ENCODE data around the gene GRK2. TPM values are rescaled to one million over a fixed set of nuclear protein-coding genes. Genes with fewer than 3 reads are reported as not detected.

Gene GRK2
- total and polyA plus RNA-seq, 9 of the 15 experiments (the other 6 are each of a cell fraction or from before 2014, with no cell fraction given): 0.24 to 95.8 (median 56.5) TPM

GRCh38 chr11:67262731-67263675, 3.3 kb upstream of the GRK2 start (continued):
- TF ChIP-seq CTCFL (IDR thresholded peaks at IDR 0.05; ENCODE audit: borderline replicate concordance, insufficient read depth, low read depth, low read length, poor library complexity, severe bottlenecking): peak; percentile 93
- TF ChIP-seq PTRF (tag; IDR thresholded peaks at IDR 0.05): no peak
- TF ChIP-seq DDX20 (tag; IDR thresholded peaks at IDR 0.05; ENCODE audit: low read depth): no peak
- TF ChIP-seq, protein P1, sequence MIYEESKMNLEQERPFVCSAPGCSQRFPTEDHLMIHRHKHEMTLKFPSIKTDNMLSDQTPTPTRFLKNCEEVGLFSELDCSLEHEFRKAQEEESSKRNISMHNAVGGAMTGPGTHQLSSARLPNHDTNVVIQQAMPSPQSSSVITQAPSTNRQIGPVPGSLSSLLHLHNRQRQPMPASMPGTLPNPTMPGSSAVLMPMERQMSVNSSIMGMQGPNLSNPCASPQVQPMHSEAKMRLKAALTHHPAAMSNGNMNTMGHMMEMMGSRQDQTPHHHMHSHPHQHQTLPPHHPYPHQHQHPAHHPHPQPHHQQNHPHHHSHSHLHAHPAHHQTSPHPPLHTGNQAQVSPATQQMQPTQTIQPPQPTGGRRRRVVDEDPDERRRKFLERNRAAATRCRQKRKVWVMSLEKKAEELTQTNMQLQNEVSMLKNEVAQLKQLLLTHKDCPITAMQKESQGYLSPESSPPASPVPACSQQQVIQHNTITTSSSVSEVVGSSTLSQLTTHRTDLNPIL (CRISPR knock-in tag; IDR thresholded peaks at IDR 0.05): no peak
- TF ChIP-seq ZNF764 (CRISPR knock-in tag; IDR thresholded peaks at IDR 0.05; ENCODE audit: low read depth): no peak
- TF ChIP-seq TOE1 (IDR thresholded peaks at IDR 0.05; ENCODE audit: borderline replicate concordance): peak; percentile 62; the same call in 1 of the 2 replicates
- TF ChIP-seq TOE1 (CRISPR knock-in tag; IDR thresholded peaks at IDR 0.05; ENCODE audit: borderline replicate concordance, low read depth): no peak
- TF ChIP-seq SRSF9 (IDR thresholded peaks at IDR 0.05; ENCODE audit: borderline replicate concordance, low read depth, low read length): no peak
- TF ChIP-seq ZKSCAN8 (CRISPR knock-in tag; IDR thresholded peaks at IDR 0.05): no peak
- TF ChIP-seq SRSF1 (IDR thresholded peaks at IDR 0.05; ENCODE audit: low read depth, low read length): no peak
- no peak for TF ChIP-seq HIVEP1 (CRISPR knock-in tag; IDR thresholded peaks at IDR 0.05)
- no peak for TF ChIP-seq ZFPM2 (CRISPR knock-in tag; IDR thresholded peaks at IDR 0.05)
- no peak; the same call in 1 of the 2 replicates for TF ChIP-seq HLTF (IDR thresholded peaks at IDR 0.05)
- TF ChIP-seq ZNF75A (CRISPR knock-in tag; IDR thresholded peaks at IDR 0.05): no peak
- TF ChIP-seq CXXC5 (CRISPR knock-in tag; IDR thresholded peaks at IDR 0.05): no peak
- no peak for TF ChIP-seq ZNF134 (CRISPR knock-in tag; conservative IDR thresholded peaks at IDR 0.05)
- no peak for TF ChIP-seq CREBBP (IDR thresholded peaks at IDR 0.05; ENCODE audit: low read depth, low read length)
- no peak for TF ChIP-seq CBFA2T2 (conservative IDR thresholded peaks at IDR 0.05)
- no peak for TF ChIP-seq CHAMP1 (IDR thresholded peaks at IDR 0.05)
- TF ChIP-seq TAL1 (IDR thresholded peaks at IDR 0.05): no peak
- TF ChIP-seq ZBTB17 (CRISPR knock-in tag; IDR thresholded peaks at IDR 0.05): 0 out of 2 replicates have a peak, but pooled peaks have one; percentile 50
- TF ChIP-seq SOX6 (IDR thresholded peaks at IDR 0.05): peak; percentile 31; the same call in 1 of the 2 replicates

Measured in K562 (cell line).